Measurements from ENCODE around the gene ZBTB20. TPM values are rescaled to one million over a fixed set of nuclear protein-coding genes. Genes with fewer than 3 reads are reported as not detected.

Gene ZBTB20
- total and polyA plus RNA-seq, 2 donors (not counting 1 experiment from before 2014, with no cell fraction given): 4.0 to 22.5 TPM

- no peaks in the 10 kb centered on the region for H3K9me3 ChIP-seq (ENCODE audit: control insufficient read depth, insufficient read depth, low read depth, low read length)
- no peaks in the 10 kb centered on the region for H3K36me3 ChIP-seq (ENCODE audit: control insufficient read depth, insufficient read depth, low read length)
- H3K27me3 ChIP-seq (ENCODE audit: control insufficient read depth, insufficient read depth, low read length): no peaks in the 10 kb centered on the region
- H3K27ac ChIP-seq (ENCODE audit: insufficient read depth, low read length): peak overlapping the region; percentile 29
- H3K79me2 ChIP-seq (ENCODE audit: control insufficient read depth, insufficient read depth, low read length): no peaks in the 10 kb centered on the region
- no peaks in the 10 kb centered on the region for H4K20me1 ChIP-seq (ENCODE audit: control insufficient read depth, extremely low read depth, insufficient read depth, low read length)
- H3K9ac ChIP-seq (ENCODE audit: insufficient read depth, low read length): no peak overlapping the region
- peak overlapping the region; percentile 51 to 61 (median 54) for H3K4me3 ChIP-seq (replicated peaks in 1 of 4; ENCODE audit: control extremely low read depth in 1 of 4, insufficient read depth in 1 of 4, low read depth in 3 of 4, low read length in 4 of 4)
- peak; percentile 52 to 93 for DNase-seq (ENCODE audit: low read depth in 2 of 2)
- H3K4me1 ChIP-seq (ENCODE audit: control insufficient read depth, extremely low read depth, insufficient read depth, low read length): no peaks in the 10 kb centered on the region
- H3K4me2 ChIP-seq (ENCODE audit: extremely low read depth, insufficient read depth, low read length): peak overlapping the region; percentile 94
- TF ChIP-seq EZH2 (IDR thresholded peaks at IDR 0.05; ENCODE audit: low read length, missing control alignments): no peak
- TF ChIP-seq, protein P1, sequence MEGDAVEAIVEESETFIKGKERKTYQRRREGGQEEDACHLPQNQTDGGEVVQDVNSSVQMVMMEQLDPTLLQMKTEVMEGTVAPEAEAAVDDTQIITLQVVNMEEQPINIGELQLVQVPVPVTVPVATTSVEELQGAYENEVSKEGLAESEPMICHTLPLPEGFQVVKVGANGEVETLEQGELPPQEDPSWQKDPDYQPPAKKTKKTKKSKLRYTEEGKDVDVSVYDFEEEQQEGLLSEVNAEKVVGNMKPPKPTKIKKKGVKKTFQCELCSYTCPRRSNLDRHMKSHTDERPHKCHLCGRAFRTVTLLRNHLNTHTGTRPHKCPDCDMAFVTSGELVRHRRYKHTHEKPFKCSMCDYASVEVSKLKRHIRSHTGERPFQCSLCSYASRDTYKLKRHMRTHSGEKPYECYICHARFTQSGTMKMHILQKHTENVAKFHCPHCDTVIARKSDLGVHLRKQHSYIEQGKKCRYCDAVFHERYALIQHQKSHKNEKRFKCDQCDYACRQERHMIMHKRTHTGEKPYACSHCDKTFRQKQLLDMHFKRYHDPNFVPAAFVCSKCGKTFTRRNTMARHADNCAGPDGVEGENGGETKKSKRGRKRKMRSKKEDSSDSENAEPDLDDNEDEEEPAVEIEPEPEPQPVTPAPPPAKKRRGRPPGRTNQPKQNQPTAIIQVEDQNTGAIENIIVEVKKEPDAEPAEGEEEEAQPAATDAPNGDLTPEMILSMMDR (conservative IDR thresholded peaks at IDR 0.05 in 1 of 2, IDR thresholded peaks at IDR 0.05 in 1 of 2; ENCODE audit: low read depth in 1 of 2, low read length in 2 of 2): no peak
- H2AFZ ChIP-seq (ENCODE audit: low read length): peak overlapping the region; percentile 33
These were observed 388.0 kb downstream of the ZBTB20 start for GRCh38 chr3:114758831-114759699.

DNA sequence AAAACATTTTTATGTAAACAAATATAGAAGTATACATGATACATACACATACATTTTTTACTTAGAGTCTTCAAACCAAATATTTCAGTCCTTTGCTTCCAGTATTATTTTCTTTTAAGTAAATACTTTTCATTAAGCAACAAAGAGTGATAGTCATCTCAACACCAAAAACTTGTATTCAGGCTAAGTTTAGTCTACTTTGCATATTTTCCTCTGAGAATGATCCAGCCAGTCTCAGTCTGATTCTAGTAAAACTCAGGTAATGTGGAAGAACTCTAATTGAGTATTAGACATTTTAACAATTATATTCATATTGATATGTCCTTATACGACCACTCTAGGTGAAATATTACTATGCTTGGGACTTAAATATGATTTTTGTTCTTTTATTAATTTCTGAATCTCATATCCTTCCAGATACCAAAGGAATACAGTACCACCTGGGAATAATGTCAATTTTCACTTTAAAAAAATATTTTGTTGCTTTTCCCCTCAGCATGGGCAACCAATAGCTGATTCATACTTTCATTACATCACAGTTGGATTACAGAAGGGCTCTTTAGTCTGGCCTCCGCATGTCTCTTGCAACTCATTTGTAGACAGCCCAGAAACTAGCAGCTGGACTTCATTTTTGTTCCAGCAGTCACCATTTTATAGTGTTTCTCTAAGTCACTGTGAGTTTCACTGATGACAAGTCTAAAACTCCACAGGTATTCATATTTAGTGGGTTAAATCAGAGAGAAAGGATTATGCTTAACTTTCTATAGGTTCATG is 390.4 kb downstream of the ZBTB20 start:
- H3K9ac ChIP-seq (ENCODE audit: insufficient read depth, low read length): no peak overlapping the region
- no peak overlapping the region for H3K4me3 ChIP-seq (replicated peaks in 1 of 4; ENCODE audit: control extremely low read depth in 1 of 4, insufficient read depth in 1 of 4, low read depth in 3 of 4, low read length in 4 of 4)
- peak; percentile 48 to 69 for DNase-seq (ENCODE audit: low read depth in 2 of 2)
- no peaks in the 10 kb centered on the region for H3K36me3 ChIP-seq (ENCODE audit: control insufficient read depth, insufficient read depth, low read length)
- TF ChIP-seq, protein P1 (conservative IDR thresholded peaks at IDR 0.05 in 1 of 2, IDR thresholded peaks at IDR 0.05 in 1 of 2; ENCODE audit: low read depth in 1 of 2, low read length in 2 of 2): no peak
- TF ChIP-seq EZH2 (IDR thresholded peaks at IDR 0.05; ENCODE audit: low read length, missing control alignments): no peak
- H3K27me3 ChIP-seq (ENCODE audit: control insufficient read depth, insufficient read depth, low read length): no peaks in the 10 kb centered on the region
- H4K20me1 ChIP-seq (ENCODE audit: control insufficient read depth, extremely low read depth, insufficient read depth, low read length): no peaks in the 10 kb centered on the region
- no peaks in the 10 kb centered on the region for H3K79me2 ChIP-seq (ENCODE audit: control insufficient read depth, insufficient read depth, low read length)
- H2AFZ ChIP-seq (ENCODE audit: low read length): no peak overlapping the region
- H3K4me2 ChIP-seq (ENCODE audit: extremely low read depth, insufficient read depth, low read length): peak overlapping the region; percentile 42
- H3K9me3 ChIP-seq (ENCODE audit: control insufficient read depth, insufficient read depth, low read depth, low read length): no peaks in the 10 kb centered on the region
- H3K27ac ChIP-seq (ENCODE audit: insufficient read depth, low read length): peak overlapping the region; percentile 5
- H3K4me1 ChIP-seq (ENCODE audit: control insufficient read depth, extremely low read depth, insufficient read depth, low read length): no peaks in the 10 kb centered on the region

DNA sequence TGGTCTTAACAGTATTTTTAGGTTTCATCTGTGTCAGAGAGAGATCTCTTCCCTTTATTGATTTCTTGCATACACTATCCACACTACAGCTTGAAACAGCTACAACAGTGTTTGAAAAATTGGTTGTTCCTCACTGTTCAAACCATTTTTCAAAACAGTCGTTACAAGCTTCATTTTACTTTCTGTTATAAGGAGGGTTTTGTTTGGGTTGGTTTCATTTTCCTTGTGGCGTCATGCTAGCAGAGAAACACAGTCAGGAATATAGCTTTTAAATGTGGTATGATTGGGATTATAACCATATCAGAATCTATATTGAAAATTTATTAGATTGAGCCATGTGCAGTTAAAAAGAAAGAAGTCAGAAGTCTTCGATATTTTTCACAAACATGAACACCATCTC is 400.6 kb downstream of the ZBTB20 start:
- H3K9me3 ChIP-seq (ENCODE audit: control insufficient read depth, insufficient read depth, low read depth, low read length): no peaks in the 10 kb centered on the region
- H3K79me2 ChIP-seq (ENCODE audit: control insufficient read depth, insufficient read depth, low read length): no peaks in the 10 kb centered on the region
- H3K9ac ChIP-seq (ENCODE audit: insufficient read depth, low read length): peak overlapping the region; percentile 38
- H3K27me3 ChIP-seq (ENCODE audit: control insufficient read depth, insufficient read depth, low read length): no peaks in the 10 kb centered on the region
- H3K27ac ChIP-seq (ENCODE audit: insufficient read depth, low read length): peak overlapping the region; percentile 77
- peak overlapping the region in 3 of 4 experiments; percentile 34 to 47 (median 44) for H3K4me3 ChIP-seq (replicated peaks in 1 of 4; ENCODE audit: control extremely low read depth in 1 of 4, insufficient read depth in 1 of 4, low read depth in 3 of 4, low read length in 4 of 4)
- TF ChIP-seq, protein P1 (conservative IDR thresholded peaks at IDR 0.05 in 1 of 2, IDR thresholded peaks at IDR 0.05 in 1 of 2; ENCODE audit: low read depth in 1 of 2, low read length in 2 of 2): no peak
- TF ChIP-seq EZH2 (IDR thresholded peaks at IDR 0.05; ENCODE audit: low read length, missing control alignments): no peak
- no peaks in the 10 kb centered on the region for H4K20me1 ChIP-seq (ENCODE audit: control insufficient read depth, extremely low read depth, insufficient read depth, low read length)
- DNase-seq (ENCODE audit: low read depth in 2 of 2): no peak
- no peaks in the 10 kb centered on the region for H3K36me3 ChIP-seq (ENCODE audit: control insufficient read depth, insufficient read depth, low read length)
- H3K4me1 ChIP-seq (ENCODE audit: control insufficient read depth, extremely low read depth, insufficient read depth, low read length): no peaks in the 10 kb centered on the region
- H3K4me2 ChIP-seq (ENCODE audit: extremely low read depth, insufficient read depth, low read length): peak overlapping the region; percentile 75
- peak overlapping the region; percentile 60 for H2AFZ ChIP-seq (ENCODE audit: low read length)
